Endothelial cell (in vitro differentiated cells): Measurements from ENCODE around the gene GPC5. TPM values are rescaled to one million over a fixed set of nuclear protein-coding genes. Genes with fewer than 3 reads are reported as not detected.
"Not testable (repeated sequence)": the region's sequence is repeated elsewhere in the genome, so short reads cannot be mapped to it uniquely, and the experiment has no call there.

Experiments used
- DNase-seq: peaks from one replicate; pipeline ENCODE4 v3.0.0; 2021; ENCODE audit warnings: low spot score
- H3K27ac Mint-ChIP-seq: one replicate; pipeline ENCODE4 v1.8.0; 2021; ENCODE audit warnings: mixed read lengths, inconsistent platforms; ENCODE audit not compliant: unreplicated experiment
- H3K27me3 Mint-ChIP-seq: one replicate; pipeline ENCODE4 v1.8.0; 2021; ENCODE audit warnings: mild to moderate bottlenecking, moderate library complexity, mixed read lengths, inconsistent platforms; ENCODE audit not compliant: unreplicated experiment
- H3K36me3 Mint-ChIP-seq: one replicate; pipeline ENCODE4 v1.8.0; 2021; ENCODE audit warnings: mild to moderate bottlenecking, low read depth, mixed read lengths, inconsistent platforms; ENCODE audit not compliant: unreplicated experiment
- H3K4me1 Mint-ChIP-seq: one replicate; pipeline ENCODE4 v1.8.0; 2021; ENCODE audit warnings: mild to moderate bottlenecking, mixed read lengths, inconsistent platforms; ENCODE audit not compliant: unreplicated experiment
- H3K4me3 Mint-ChIP-seq: one replicate; pipeline ENCODE4 v1.8.0; 2021; ENCODE audit warnings: mild to moderate bottlenecking, mixed read lengths, inconsistent platforms; ENCODE audit not compliant: unreplicated experiment
- H3K9me3 Mint-ChIP-seq: one replicate; pipeline ENCODE4 v1.8.0; 2021; ENCODE audit warnings: mixed read lengths, inconsistent platforms; ENCODE audit not compliant: unreplicated experiment
- CTCF ChIP-seq: fragments of 200-600 bp; sonication (generic); IDR thresholded peaks from one replicate; pipeline ENCODE4 v1.5.0; 2021; ENCODE audit warnings: antibody characterized with exemption; ENCODE audit not compliant: unreplicated experiment
- total RNA-seq: library from RNA; stranded (reverse); fragmentation: NEBNext Ultra II Directional; extraction: Animal tissue kit (Norgen Biotek cat#: 25700); gene quantifications from one replicate; pipeline ENCODE4 v1.2.1, GENCODE V29; 2021; ENCODE audit not compliant: unreplicated experiment

GPC5 gene
- total RNA-seq, 1 donor from 2014 or later = not detected

DNA sequence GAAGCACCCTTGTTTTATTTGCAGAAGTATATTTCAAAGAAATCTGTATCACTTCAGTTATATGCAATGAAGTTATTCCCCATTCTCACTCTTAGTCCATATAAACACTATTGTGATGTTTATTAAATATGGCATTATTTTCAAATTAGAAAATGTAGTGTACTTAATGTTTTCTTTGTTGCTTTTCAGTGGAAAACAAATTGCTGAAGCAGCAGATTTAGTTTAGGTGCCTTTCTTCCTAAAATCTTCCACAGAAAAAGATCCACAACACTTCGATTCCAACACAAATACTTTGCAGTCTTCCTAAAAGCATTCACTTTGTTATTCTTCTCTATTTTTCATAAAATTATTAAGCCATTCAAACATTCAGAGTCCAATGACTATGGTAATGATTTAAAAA, 1336.1 kb downstream of the GPC5 start:
- no peak overlapping the region for H3K4me3 Mint-ChIP-seq
- peaks cover 7% of the 10 kb centered on the region for H3K4me1 Mint-ChIP-seq
- H3K27ac Mint-ChIP-seq = no peak overlapping the region
- no peaks in the 10 kb centered on the region for H3K36me3 Mint-ChIP-seq
- H3K9me3 Mint-ChIP-seq = no peaks in the 10 kb centered on the region
- no peak for DNase-seq
- no peaks in the 10 kb centered on the region for H3K27me3 Mint-ChIP-seq
- no peak for TF ChIP-seq CTCF

- no peak for DNase-seq
- Mint-ChIP-seq H3K9me3 (no peaks in the 10 kb centered on the region), H3K36me3 (no peaks in the 10 kb centered on the region), H3K4me3 (no peak overlapping the region), H3K27me3 (no peaks in the 10 kb centered on the region), H3K4me1 (peaks cover 11% of the 10 kb centered on the region), H3K27ac (no peak overlapping the region)
- TF ChIP-seq CTCF = no peak
These were observed 1337.5 kb downstream of the GPC5 start for GRCh38 chr13:92735909-92736308.

- Mint-ChIP-seq H3K27me3 (no peaks in the 10 kb centered on the region), H3K4me1 (peaks cover 4% of the 10 kb centered on the region), H3K27ac (no peak overlapping the region), H3K4me3 (no peak overlapping the region), H3K9me3 (no peaks in the 10 kb centered on the region), H3K36me3 (no peaks in the 10 kb centered on the region)
- no peak for DNase-seq
- TF ChIP-seq CTCF = no peak
These were observed 1340.9 kb downstream of the GPC5 start for GRCh38 chr13:92739306-92739818.

GRCh38 chr13:92743992-92744391, 1345.6 kb downstream of the GPC5 start:
- TF ChIP-seq CTCF = no peak
- no peak overlapping the region for H3K27ac Mint-ChIP-seq
- no peak for DNase-seq
- H3K4me3 Mint-ChIP-seq = no peak overlapping the region
- H3K27me3 Mint-ChIP-seq = no peaks in the 10 kb centered on the region
- H3K36me3 Mint-ChIP-seq = no peaks in the 10 kb centered on the region
- H3K9me3 Mint-ChIP-seq = no peaks in the 10 kb centered on the region
- peaks cover 4% of the 10 kb centered on the region for H3K4me1 Mint-ChIP-seq

DNA sequence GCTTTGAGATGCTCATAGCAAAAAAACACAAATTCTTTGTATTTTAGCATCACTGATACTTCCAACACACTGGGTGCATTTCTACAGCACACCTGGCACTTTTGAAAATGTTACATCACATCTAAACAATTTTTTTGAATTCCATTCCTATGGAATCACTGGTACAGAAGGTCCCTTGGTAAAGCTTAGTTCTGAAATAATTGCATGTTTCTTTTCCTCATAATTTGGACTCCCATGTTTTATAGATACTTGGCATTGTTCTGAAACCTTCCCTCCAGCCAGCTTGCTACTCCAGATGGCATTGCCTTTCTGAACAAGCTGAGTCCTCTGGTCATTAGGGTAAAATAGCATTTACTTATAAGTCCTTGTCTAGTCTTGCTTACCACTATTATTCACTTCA, 1346.8 kb downstream of the GPC5 start:
- Mint-ChIP-seq H3K4me1 (no peaks in the 10 kb centered on the region), H3K27ac (no peak overlapping the region), H3K27me3 (no peaks in the 10 kb centered on the region), H3K9me3 (no peaks in the 10 kb centered on the region), H3K36me3 (no peaks in the 10 kb centered on the region), H3K4me3 (no peak overlapping the region)
- TF ChIP-seq CTCF = no peak
- no peak for DNase-seq

GRCh38 chr13:92752705-92753104, 1354.3 kb downstream of the GPC5 start:
- not testable (repeated sequence) for H3K27me3 Mint-ChIP-seq, H3K27ac Mint-ChIP-seq, H3K4me1 Mint-ChIP-seq, H3K4me3 Mint-ChIP-seq, DNase-seq, H3K9me3 Mint-ChIP-seq, H3K36me3 Mint-ChIP-seq
